Measurements from ENCODE around the gene STMN1.

STMN1 gene

DNA sequence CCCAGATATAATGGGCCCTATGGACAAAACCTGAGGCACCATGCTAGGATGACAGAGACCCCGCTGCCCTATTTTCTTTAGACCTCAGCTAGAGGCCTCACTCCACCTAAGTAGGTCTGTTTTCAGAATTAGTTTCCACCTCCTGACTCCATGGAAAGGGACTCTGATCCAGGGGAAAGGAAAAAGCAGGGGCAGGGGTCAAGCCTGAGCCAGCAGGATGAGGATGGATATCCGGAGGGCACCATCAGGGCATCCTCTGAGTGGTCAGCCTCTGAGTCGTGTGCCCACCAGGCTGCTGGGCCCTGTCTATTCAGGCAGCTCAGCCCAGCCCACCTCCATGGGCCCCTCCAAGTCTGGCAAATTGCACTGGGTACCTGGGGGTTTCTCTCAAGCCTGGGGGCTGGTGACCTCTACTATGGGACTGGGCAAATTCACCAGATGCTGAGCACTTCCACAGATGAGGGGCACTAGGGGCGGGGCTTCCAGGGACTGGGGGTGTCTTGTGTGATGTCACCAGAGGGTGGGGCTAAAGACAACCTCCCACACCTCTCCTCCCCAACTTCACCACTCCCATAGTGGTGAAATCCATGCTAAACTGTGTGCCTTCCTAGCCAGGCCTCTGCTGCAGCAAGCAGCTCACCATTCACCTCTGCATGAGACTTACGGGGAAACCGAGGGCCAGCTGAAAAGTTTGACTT lies 36.2 kb downstream of the STMN1 start:
- no peak for DNase-seq

DNA sequence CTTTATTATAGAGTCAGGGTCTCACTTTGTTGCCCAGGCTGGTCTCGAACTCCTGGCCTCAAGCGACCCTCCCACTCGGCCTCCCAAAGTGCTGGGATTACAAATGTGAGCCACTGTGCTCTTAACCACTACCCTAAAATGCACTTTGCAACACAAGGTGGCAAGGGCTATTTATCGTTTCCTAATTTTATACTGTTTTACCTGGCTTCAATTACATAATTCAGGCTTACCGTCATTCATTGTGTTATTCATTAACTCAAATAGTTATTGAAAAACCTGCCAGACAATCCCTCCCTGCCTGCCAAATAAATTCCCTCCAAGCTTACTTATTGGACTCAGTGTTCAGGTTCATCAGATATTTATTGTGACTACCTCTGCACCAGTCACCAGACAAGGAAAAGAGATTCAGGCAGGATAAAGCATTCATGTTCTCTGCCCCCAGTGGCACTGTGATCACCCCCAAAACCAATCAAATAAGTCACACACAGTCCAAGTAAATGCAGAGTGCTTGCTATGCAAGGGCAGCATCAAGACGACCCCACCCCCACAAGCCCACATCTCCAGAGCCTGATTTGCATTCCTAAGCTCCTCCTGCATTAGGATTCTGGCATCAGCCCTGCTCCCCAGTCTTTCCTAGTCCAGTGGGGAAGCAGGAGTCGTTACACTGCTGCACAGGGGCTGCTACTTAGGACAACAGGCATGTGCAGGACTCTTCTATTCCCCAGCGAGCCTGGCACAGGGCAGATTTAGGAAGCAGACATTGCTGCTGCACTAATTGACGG lies 38.8 kb downstream of the STMN1 start:
- DNase-seq = no peak

DNA sequence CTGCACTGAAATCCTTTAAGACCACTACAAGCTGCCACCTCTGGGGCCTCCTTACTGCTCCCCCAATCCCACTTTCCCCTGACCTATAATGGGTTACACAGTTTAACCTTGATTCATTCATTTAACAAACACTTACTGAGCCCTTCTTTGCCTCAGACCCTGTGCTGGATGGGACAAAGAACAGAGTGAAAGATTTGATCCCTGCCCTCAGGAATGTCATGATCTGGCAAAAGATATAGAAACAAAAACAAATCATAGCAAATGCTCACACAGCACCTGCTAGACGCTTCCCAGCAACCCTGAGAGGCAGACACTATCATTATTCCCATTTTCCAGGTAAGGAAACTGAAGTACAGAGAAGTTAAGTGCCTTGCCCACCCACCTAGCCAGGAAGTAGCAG lies 39.9 kb downstream of the STMN1 start:
- no peak for DNase-seq

DNA sequence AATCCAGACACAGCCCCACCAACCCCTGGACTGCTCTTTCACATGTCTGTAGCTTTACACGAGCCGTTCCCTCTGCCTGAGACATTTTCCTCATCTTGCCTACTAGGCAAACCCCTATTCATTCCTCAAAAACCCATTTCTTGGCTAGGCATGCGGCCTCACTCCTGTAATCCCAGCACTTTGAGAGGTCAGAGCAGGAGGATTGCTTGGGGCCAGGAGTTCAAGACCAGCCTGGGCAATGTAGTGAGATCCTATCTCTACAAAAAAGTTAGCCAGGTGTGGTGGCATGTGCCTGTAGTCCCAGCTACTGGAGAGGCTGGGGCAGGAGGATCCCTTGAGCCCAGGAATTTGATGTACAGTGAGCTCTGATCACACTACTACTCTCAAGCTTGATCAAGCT lies 41.8 kb downstream of the STMN1 start:
- no peak for DNase-seq

DNA sequence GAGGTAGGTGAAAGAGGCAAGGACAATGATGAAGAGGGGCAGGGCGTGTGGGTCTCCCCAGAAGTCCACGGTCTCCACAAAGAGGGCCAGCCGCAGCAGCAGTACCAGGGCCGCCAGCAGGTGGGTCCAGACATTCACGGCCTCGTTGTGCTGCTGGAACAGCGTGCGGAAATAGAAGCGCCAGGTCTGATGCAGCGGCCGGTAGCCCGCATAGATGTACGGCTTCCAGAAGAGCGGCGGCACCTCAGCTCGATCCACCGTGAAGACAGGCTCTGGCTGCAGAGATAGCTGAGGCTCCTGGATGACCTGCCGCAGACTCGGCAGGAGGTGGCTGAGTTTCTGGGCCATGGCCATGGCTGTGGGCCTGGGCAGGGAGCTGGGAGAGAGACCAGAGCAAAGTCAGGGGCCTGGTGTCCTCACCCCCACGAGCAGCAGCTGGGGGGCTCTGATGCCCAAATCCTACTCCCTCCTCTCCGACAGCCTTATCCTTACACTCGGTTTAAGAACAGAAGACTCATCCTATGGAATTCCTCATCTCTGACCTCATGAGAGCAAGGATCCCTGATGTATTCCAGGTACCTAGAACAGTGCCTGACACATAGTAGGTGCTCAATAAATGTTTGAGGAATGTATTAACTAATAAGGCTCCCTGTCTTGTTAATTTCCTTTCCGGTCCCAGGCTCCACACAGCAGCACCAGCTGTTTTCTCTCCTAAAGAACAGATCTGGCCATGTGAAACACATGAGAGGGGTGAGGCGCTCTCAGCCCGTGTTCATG lies 42.5 kb downstream of the STMN1 start:
- peak in 1 of 14 donors; percentile 62 for DNase-seq

DNA sequence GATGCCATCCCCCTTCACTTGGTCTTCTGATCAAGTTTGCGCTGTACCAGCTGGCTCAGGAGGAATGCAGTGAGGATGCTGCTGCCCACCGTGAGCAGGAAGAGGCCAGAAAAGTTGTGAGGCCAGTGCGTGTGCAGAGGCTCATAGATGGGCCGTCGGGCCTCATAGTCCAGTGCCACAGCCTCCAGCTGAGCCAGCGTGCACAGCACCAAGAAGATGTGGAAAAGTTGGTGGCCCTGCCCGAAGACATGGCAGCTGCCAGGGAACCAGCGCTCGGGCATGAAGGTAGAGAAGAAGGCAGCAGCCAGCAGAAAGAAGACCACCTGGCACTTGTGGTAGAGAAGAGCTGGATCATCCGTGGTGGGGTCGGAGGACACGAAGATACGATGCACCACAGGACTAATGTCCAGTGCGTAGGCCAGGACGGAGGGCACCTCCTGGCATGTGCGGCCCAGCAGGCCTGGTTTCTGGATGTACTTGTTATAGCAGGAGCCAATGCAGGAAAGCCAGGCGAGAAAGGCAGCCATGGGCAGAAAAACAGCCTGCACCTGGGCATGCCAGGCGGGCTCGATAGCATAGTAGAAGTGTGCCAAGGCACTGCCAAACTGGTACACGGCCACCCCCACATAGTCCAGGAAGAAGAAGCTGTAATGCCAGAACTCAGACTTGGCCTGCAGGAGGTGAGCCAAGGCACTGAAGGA lies 43.3 kb downstream of the STMN1 start:
- DNase-seq = peak in 1 of 14 donors; percentile 72

DNA sequence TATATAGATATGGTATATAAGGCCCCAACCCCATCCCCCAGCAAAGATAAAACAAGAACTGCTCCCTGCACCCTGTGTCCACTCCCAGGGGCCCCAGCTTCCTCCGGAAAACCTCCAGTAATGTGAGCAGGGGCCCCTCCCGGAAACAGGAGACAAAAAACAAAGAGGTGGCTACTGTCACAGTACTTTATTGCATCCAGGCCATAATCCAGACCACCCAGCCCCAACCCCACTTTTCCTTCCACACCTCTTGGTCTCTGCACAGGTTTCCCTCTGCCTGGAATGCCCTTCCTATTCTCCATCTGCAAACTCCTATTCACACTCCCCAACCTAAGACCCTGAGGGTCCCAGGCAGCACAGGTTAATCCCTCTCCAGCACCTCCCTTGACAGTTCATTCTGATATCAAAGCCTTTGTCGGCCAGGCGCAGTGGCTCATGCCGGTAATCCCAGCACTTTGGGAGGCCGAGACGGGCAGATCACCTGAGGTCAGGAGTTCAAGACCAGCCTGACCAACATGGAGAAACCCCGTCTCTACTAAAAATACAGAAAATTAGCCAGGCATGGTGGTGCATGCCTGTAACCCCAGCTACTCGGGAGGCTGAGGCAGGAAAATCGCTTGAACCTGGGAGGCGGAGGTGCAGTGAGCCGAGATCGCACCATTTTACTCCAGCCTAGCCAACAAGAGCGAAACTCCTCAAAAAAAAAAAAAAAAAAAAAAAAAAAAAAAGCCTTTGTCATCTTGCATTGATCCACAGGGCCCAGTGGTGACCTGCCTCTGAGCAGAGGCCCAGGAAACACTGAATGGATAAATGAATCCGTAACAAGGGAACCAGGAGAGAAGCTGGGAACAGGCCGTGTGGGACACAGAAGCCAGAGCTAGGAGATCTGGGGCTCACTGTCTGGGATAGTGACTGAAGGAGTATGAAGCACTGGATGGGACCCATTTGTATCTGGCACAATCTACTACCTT lies 44.6 kb downstream of the STMN1 start:
- DNase-seq = peak in 2 of 14 donors; percentile 18 to 30

DNA sequence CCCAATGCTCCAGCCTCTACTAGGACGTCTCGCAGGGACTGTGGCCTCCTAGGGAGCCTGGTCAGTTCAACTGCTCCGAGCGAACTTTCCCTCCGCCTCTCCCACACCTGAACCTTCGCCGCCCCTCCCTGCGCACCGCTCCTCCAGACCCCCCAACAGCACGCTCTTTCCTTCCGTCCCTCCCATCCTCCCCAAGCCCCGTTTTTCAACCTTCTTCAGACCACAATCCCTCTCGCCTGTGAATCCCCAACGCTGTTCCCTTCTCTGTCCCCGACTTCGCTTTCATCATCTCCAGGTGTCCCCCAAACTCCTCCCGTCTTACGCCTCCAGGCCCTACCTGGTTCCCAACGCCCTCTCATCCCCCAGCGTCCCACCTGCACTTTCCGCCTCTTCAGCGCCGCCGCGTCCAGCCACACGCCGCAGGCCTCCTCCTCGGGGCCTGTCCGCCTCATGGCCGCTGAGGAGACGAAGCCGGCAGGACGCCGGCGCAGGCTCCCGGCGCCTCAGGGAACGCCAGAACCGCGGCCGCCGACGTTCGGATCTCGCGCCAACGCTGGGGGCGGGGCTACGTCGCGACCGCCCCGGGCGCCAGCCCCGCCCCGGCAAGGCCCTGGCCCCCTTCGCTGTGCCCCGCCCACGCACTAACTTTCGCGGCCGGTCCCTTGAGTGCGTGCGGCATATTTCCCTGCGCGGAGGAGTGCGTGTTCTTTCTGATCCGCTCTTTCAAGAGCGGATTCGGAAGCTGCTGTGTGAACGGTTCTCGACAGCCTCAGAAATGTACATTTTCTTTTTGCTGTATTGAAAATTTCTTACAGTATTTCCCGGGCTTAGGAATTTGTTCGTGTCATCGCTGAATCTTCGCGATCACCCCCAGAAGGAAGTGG lies 47.1 kb downstream of the STMN1 start, which contains the start of gene AUNIP:
Gene AUNIP (minus strand): TSS at position 552 of the 884 bp plus-strand sequence. CDS start 100 bp downstream, at position 452.
- peak in 11 of 14 donors; percentile 13 to 74 (median 45) for DNase-seq

DNA sequence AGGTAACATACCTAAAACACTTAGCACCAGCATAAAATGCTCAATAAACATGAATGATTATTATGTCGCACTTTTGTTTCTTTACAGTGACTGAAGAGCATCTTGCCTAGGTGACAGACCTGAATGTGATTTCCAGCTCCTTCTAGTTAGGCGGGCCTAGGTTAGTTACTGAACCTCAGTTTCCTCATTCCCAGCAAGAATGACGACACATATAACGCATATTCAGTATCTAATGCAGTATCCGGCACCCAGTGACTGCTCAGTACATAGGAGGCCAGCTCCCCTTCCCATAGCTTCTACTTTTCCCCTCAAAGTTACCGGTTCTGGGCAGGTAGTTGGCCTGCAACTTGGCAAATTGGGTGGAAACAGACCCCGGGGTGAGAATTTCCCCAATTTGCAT lies 47.7 kb downstream of the STMN1 start:
- no peak for DNase-seq

DNA sequence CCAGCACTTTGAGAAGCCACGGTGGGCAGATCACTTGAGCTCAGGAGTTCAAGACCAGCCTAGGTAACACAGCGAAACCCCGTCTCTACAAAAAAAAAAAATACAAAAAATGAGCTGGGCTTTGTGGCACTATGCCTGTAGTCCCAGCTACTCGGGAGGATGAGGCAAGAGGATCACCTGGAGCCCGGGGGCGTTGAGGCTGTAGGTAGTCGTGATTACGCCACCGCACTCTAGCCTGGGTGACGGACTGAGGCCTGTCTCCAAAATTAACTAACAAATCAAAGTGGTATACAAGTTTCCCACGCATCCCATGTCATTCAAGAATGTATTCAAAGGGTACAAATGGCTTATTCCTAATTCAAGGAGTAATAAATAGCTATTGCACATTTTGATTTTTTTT lies 49.4 kb downstream of the STMN1 start:
- no peak for DNase-seq

DNA sequence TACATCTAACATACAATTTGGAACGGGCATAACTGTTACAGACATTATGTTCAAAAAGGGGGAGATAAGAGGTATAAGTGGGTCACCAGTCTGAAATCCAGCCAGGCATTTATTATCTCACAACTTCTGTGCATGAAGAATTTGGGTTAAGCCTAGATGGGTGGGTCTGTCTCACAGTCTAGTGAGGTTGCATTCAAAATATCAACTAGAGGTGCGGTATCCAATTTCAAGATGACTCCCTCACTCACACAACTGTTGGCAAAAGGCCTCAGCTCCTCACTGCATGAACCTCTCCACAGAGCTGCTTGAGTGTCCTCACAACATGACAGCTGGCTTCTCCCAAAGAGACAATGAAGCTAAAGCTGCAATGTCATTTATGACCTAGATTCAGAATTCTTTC lies 51.7 kb downstream of the STMN1 start:
- no peak for DNase-seq

Data from C1 segment of cervical spinal cord (tissue), 14 donors.